Loucy (cell line): ENCODE results near the gene GRID1.

Source experiments
- CTCF ChIP-seq: fragments of 200-600 bp; sonication (generic); conservative IDR thresholded peaks from 2 replicates; pipeline ENCODE4 v1.5.1; 2014; ENCODE audit warnings: mild to moderate bottlenecking, antibody characterized with exemption, low read length
- EZH2phosphoT487 ChIP-seq: fragments of 200-600 bp; IDR thresholded peaks from 2 replicates; pipeline ENCODE4 v1.6.1; 2018; ENCODE audit warnings: antibody characterized with exemption, mild to moderate bottlenecking, moderate library complexity, borderline replicate concordance

- TF ChIP-seq EZH2phosphoT487 (no peak), CTCF (no peak)
These were observed 282.9 kb downstream of the GRID1 start for GRCh38 chr10:86083664-86084175.
